Activated naive CD8-positive, alpha-beta T cell treated with anti-CD3 and anti-CD28 coated beads, Interleukin-2, amount 50 U/mL, for 24 hours (primary cell): ENCODE results near the gene HCK.
"Not testable (repeated sequence)": the region's sequence is repeated elsewhere in the genome, so short reads cannot be mapped to it uniquely, and the experiment has no call there.

Experiments
- ATAC-seq: fragments of 150-1000 bp; cut with Tn5 transposase; one replicate; pipeline ENCODE4 v1.10.0; 2021
- DNase-seq: peaks from one replicate; pipeline ENCODE4 v3.0.0; 2021
- H3K27ac Mint-ChIP-seq: one replicate; pipeline ENCODE4 v1.8.0; 2021; ENCODE audit warnings: mild to moderate bottlenecking, mixed read lengths
- H3K27me3 Mint-ChIP-seq: one replicate; pipeline ENCODE4 v1.8.0; 2021; ENCODE audit warnings: mixed read lengths
- H3K36me3 Mint-ChIP-seq: one replicate; pipeline ENCODE4 v1.8.0; 2021; ENCODE audit warnings: low read depth, mixed read lengths
- H3K4me1 Mint-ChIP-seq: one replicate; pipeline ENCODE4 v1.8.0; 2021; ENCODE audit warnings: mixed read lengths
- H3K4me3 Mint-ChIP-seq: one replicate; pipeline ENCODE4 v1.8.0; 2021; ENCODE audit warnings: mild to moderate bottlenecking, moderate library complexity, mixed read lengths
- H3K9me3 Mint-ChIP-seq: one replicate; pipeline ENCODE4 v1.8.0; 2021; ENCODE audit warnings: mixed read lengths

Gene HCK

GRCh38 chr20:32114305-32114960 lies 62.4 kb downstream of the HCK start:
- DNase-seq (no peak), ATAC-seq (no peak)
- H3K27me3 Mint-ChIP-seq, result no peaks in the 10 kb centered on the region
- peaks cover 21% of the 10 kb centered on the region for H3K36me3 Mint-ChIP-seq
- H3K4me1 Mint-ChIP-seq, result peaks cover 58% of the 10 kb centered on the region
- H3K9me3 Mint-ChIP-seq, result no peaks in the 10 kb centered on the region
- H3K27ac Mint-ChIP-seq, result no peak overlapping the region
- H3K4me3 Mint-ChIP-seq, result no peak overlapping the region

GRCh38 chr20:32115211-32115767 lies 63.2 kb downstream of the HCK start:
- ATAC-seq (no peak), DNase-seq (no peak)
- Mint-ChIP-seq H3K27me3 (no peaks in the 10 kb centered on the region), H3K4me3 (no peak overlapping the region), H3K27ac (no peak overlapping the region), H3K36me3 (peaks cover 19% of the 10 kb centered on the region), H3K9me3 (no peaks in the 10 kb centered on the region), H3K4me1 (peaks cover 58% of the 10 kb centered on the region)

- ATAC-seq, result no peak
- Mint-ChIP-seq H3K4me1 (peaks cover 50% of the 10 kb centered on the region), H3K27ac (peak overlapping the region; percentile 6), H3K4me3 (no peak overlapping the region), H3K9me3 (no peaks in the 10 kb centered on the region), H3K36me3 (peaks cover 19% of the 10 kb centered on the region), H3K27me3 (no peaks in the 10 kb centered on the region)
- no peak for DNase-seq
Observed at GRCh38 chr20:32116079-32116521, 64.1 kb downstream of the HCK start.

GRCh38 chr20:32116796-32117195 lies 64.8 kb downstream of the HCK start:
- H3K27ac Mint-ChIP-seq, H3K27me3 Mint-ChIP-seq, DNase-seq, H3K4me3 Mint-ChIP-seq, ATAC-seq, H3K9me3 Mint-ChIP-seq: not testable (repeated sequence)
- Mint-ChIP-seq H3K4me1 (peaks cover 43% of the 10 kb centered on the region), H3K36me3 (peaks cover 16% of the 10 kb centered on the region)

- ATAC-seq, H3K27ac Mint-ChIP-seq, H3K4me3 Mint-ChIP-seq, H3K9me3 Mint-ChIP-seq, H3K27me3 Mint-ChIP-seq, DNase-seq: not testable (repeated sequence)
- Mint-ChIP-seq H3K4me1 (peaks cover 32% of the 10 kb centered on the region), H3K36me3 (peaks cover 13% of the 10 kb centered on the region)
Observed at GRCh38 chr20:32118427-32118826, 66.4 kb downstream of the HCK start.

GRCh38 chr20:32119734-32120133 lies 67.7 kb downstream of the HCK start:
- H3K4me1 Mint-ChIP-seq, result peaks cover 22% of the 10 kb centered on the region
- H3K4me3 Mint-ChIP-seq, result no peak overlapping the region
- H3K9me3 Mint-ChIP-seq, result no peaks in the 10 kb centered on the region

GRCh38 chr20:32121908-32122307 lies 69.9 kb downstream of the HCK start:
- not testable (repeated sequence) for H3K4me3 Mint-ChIP-seq, H3K27me3 Mint-ChIP-seq, ATAC-seq, H3K9me3 Mint-ChIP-seq, DNase-seq, H3K4me1 Mint-ChIP-seq, H3K27ac Mint-ChIP-seq
- H3K36me3 Mint-ChIP-seq, result peaks cover 13% of the 10 kb centered on the region

More at GRCh38 chr20:32119734-32120133, 67.7 kb downstream of the HCK start:
- Mint-ChIP-seq H3K27me3 (no peaks in the 10 kb centered on the region), H3K36me3 (peaks cover 20% of the 10 kb centered on the region), H3K27ac (no peak overlapping the region)
- no peak for ATAC-seq
- no peak for DNase-seq

- Mint-ChIP-seq H3K9me3 (no peaks in the 10 kb centered on the region), H3K27me3 (no peaks in the 10 kb centered on the region), H3K27ac (no peak overlapping the region), H3K4me3 (no peak overlapping the region), H3K36me3 (peaks cover 13% of the 10 kb centered on the region), H3K4me1 (no peaks in the 10 kb centered on the region)
- ATAC-seq, result no peak
- DNase-seq, result no peak
Observed at GRCh38 chr20:32123088-32123487, 71.0 kb downstream of the HCK start.

GRCh38 chr20:32124916-32125454 lies 72.9 kb downstream of the HCK start:
- Mint-ChIP-seq H3K9me3 (no peaks in the 10 kb centered on the region), H3K4me1 (no peaks in the 10 kb centered on the region), H3K36me3 (peaks cover 13% of the 10 kb centered on the region), H3K4me3 (no peak overlapping the region), H3K27me3 (no peaks in the 10 kb centered on the region), H3K27ac (peak overlapping the region; percentile 22)
- no peak for DNase-seq
- ATAC-seq, result no peak

GRCh38 chr20:32125506-32125905 lies 73.5 kb downstream of the HCK start:
- Mint-ChIP-seq H3K9me3 (no peaks in the 10 kb centered on the region), H3K27ac (no peak overlapping the region), H3K27me3 (no peaks in the 10 kb centered on the region), H3K4me3 (no peak overlapping the region), H3K36me3 (peaks cover 13% of the 10 kb centered on the region), H3K4me1 (no peaks in the 10 kb centered on the region)
- no peak for DNase-seq
- ATAC-seq, result no peak

- Mint-ChIP-seq H3K27me3 (no peaks in the 10 kb centered on the region), H3K36me3 (peaks cover 19% of the 10 kb centered on the region), H3K4me1 (peaks cover 8% of the 10 kb centered on the region), H3K27ac (no peak overlapping the region), H3K9me3 (no peaks in the 10 kb centered on the region), H3K4me3 (no peak overlapping the region)
- ATAC-seq (no peak), DNase-seq (no peak)
Observed at GRCh38 chr20:32126919-32127318, 74.9 kb downstream of the HCK start.

GRCh38 chr20:32127347-32127746 lies 75.3 kb downstream of the HCK start:
- Mint-ChIP-seq H3K4me1 (peaks cover 9% of the 10 kb centered on the region), H3K27ac (no peak overlapping the region), H3K36me3 (peaks cover 21% of the 10 kb centered on the region), H3K9me3 (no peaks in the 10 kb centered on the region), H3K4me3 (no peak overlapping the region), H3K27me3 (no peaks in the 10 kb centered on the region)
- ATAC-seq (no peak), DNase-seq (no peak)

GRCh38 chr20:32128167-32128566 lies 76.1 kb downstream of the HCK start:
- H3K4me3 Mint-ChIP-seq, result no peak overlapping the region
- ATAC-seq (no peak), DNase-seq (no peak)
- no peaks in the 10 kb centered on the region for H3K9me3 Mint-ChIP-seq
- peaks cover 21% of the 10 kb centered on the region for H3K36me3 Mint-ChIP-seq
- no peaks in the 10 kb centered on the region for H3K27me3 Mint-ChIP-seq
- H3K4me1 Mint-ChIP-seq, result peaks cover 9% of the 10 kb centered on the region
- H3K27ac Mint-ChIP-seq, result no peak overlapping the region

GRCh38 chr20:32129863-32130262 lies 77.8 kb downstream of the HCK start:
- DNase-seq (no peak), ATAC-seq (no peak)
- Mint-ChIP-seq H3K36me3 (peaks cover 15% of the 10 kb centered on the region), H3K27me3 (no peaks in the 10 kb centered on the region), H3K4me1 (peaks cover 9% of the 10 kb centered on the region), H3K9me3 (no peaks in the 10 kb centered on the region), H3K27ac (no peak overlapping the region), H3K4me3 (no peak overlapping the region)

- Mint-ChIP-seq H3K27me3 (no peaks in the 10 kb centered on the region), H3K36me3 (peaks cover 17% of the 10 kb centered on the region), H3K27ac (no peak overlapping the region), H3K4me1 (peaks cover 9% of the 10 kb centered on the region), H3K9me3 (no peaks in the 10 kb centered on the region), H3K4me3 (no peak overlapping the region)
- no peak for DNase-seq
- ATAC-seq, result no peak
Observed at GRCh38 chr20:32130352-32130751, 78.3 kb downstream of the HCK start.
